ENCODE results near the gene SWAP70.

DNA sequence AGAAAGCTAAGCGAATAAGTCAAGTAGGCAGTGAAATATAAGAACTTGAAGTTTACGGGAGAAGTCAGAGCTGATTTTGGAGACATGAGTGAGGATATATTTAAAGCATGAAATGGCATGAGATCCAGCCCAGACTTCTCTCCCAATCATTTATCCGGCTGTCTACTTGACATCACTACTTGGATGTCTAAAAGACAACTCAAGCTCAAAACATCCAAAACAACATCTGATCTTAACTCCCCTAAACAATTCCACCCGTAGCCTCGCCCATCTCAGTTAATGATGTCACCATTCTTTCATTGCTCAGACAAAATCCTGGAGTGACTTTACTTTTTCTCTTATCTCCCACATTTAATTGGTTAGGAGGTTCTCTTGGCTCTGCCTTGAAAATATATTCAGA, 45.9 kb upstream of the SWAP70 start:
- TF ChIP-seq, protein P1, sequence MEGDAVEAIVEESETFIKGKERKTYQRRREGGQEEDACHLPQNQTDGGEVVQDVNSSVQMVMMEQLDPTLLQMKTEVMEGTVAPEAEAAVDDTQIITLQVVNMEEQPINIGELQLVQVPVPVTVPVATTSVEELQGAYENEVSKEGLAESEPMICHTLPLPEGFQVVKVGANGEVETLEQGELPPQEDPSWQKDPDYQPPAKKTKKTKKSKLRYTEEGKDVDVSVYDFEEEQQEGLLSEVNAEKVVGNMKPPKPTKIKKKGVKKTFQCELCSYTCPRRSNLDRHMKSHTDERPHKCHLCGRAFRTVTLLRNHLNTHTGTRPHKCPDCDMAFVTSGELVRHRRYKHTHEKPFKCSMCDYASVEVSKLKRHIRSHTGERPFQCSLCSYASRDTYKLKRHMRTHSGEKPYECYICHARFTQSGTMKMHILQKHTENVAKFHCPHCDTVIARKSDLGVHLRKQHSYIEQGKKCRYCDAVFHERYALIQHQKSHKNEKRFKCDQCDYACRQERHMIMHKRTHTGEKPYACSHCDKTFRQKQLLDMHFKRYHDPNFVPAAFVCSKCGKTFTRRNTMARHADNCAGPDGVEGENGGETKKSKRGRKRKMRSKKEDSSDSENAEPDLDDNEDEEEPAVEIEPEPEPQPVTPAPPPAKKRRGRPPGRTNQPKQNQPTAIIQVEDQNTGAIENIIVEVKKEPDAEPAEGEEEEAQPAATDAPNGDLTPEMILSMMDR (conservative IDR thresholded peaks at IDR 0.05; ENCODE audit: low read depth, low read length), result no peak
- no peak for TF ChIP-seq EZH2 (IDR thresholded peaks at IDR 0.05; ENCODE audit: borderline replicate concordance, low read depth, low read length, poor library complexity, severe bottlenecking)
